ENCODE measurements around the gene CSF3R.
A peak's percentile ranks its signal among the peaks of the same experiment; 100 is the strongest.

CSF3R gene

GRCh38 chr1:36525166-36525565 is 42.5 kb upstream of the CSF3R start:
- H3K4me3 ChIP-seq = no peak overlapping the region
- H3K27ac ChIP-seq = no peak overlapping the region
- no peak for TF ChIP-seq CTCF (IDR thresholded peaks at IDR 0.05)
- DNase-seq (ENCODE audit: low spot score) = peak; percentile 43

- Histone ChIP-seq H3K4me3 (no peak overlapping the region), H3K27ac (no peak overlapping the region)
- DNase-seq (ENCODE audit: low spot score) = peak; percentile 17
- TF ChIP-seq CTCF (IDR thresholded peaks at IDR 0.05) = no peak
These were observed 41.8 kb upstream of the CSF3R start for GRCh38 chr1:36524359-36525062.

- Histone ChIP-seq H3K27ac (no peak overlapping the region), H3K4me3 (no peak overlapping the region)
- no peak for TF ChIP-seq CTCF (IDR thresholded peaks at IDR 0.05)
- peak; percentile 5 for DNase-seq (ENCODE audit: low spot score)
These were observed 41.1 kb upstream of the CSF3R start for GRCh38 chr1:36523850-36524249.

GRCh38 chr1:36523230-36523495 is 40.5 kb upstream of the CSF3R start:
- no peak overlapping the region for H3K4me3 ChIP-seq
- no peak overlapping the region for H3K27ac ChIP-seq
- TF ChIP-seq CTCF (IDR thresholded peaks at IDR 0.05) = no peak
- DNase-seq (ENCODE audit: low spot score) = peak; percentile 17

- no peak overlapping the region for H3K4me3 ChIP-seq
- no peak overlapping the region for H3K27ac ChIP-seq
- no peak for TF ChIP-seq CTCF (IDR thresholded peaks at IDR 0.05)
- peak; percentile 41 for DNase-seq (ENCODE audit: low spot score)
These were observed 39.9 kb upstream of the CSF3R start for GRCh38 chr1:36522461-36523229.

- no peak for TF ChIP-seq CTCF (IDR thresholded peaks at IDR 0.05)
- no peak overlapping the region for H3K27ac ChIP-seq
- H3K4me3 ChIP-seq = no peak overlapping the region
- DNase-seq (ENCODE audit: low spot score) = peak; percentile 43
These were observed 39.3 kb upstream of the CSF3R start for GRCh38 chr1:36522021-36522420.
